SJSA1 (cell line): Measurements from ENCODE around the gene FGD3. TPM values are rescaled to one million over a fixed set of nuclear protein-coding genes. Genes with fewer than 3 reads are reported as not detected.

Source experiments
- DNase-seq, 2 experiments: peaks; one replicate each; pipeline ENCODE4 v3.0.0-alpha.2; 2015 to 2020; ENCODE audit warnings: low spot score in 2 of 2, low read depth in 1 of 2
- H3K27ac ChIP-seq: fragments of 250-450 bp; sonication (Bioruptor Pico); 2 replicates; pipeline ENCODE4 v1.5.1; 2020; ENCODE audit warnings: mild to moderate bottlenecking, moderate library complexity
- H3K27me3 ChIP-seq: fragments of 250-450 bp; sonication (Bioruptor Pico); replicated peaks from 2 replicates; pipeline ENCODE4 v1.5.1; 2020; ENCODE audit warnings: mild to moderate bottlenecking, moderate library complexity
- H3K36me3 ChIP-seq: fragments of 250-450 bp; sonication (Bioruptor Pico); 2 replicates; pipeline ENCODE4 v1.5.1; 2020; ENCODE audit warnings: mild to moderate bottlenecking
- H3K4me1 ChIP-seq: fragments of 250-450 bp; sonication (Bioruptor Pico); replicated peaks from 2 replicates; pipeline ENCODE4 v1.6.1; 2021; ENCODE audit warnings: mild to moderate bottlenecking
- H3K4me3 ChIP-seq: fragments of 250-450 bp; sonication (Bioruptor Pico); 2 replicates; pipeline ENCODE4 v1.5.1; 2020; ENCODE audit warnings: mild to moderate bottlenecking
- H3K9me3 ChIP-seq: fragments of 250-450 bp; sonication (Bioruptor Pico); replicated peaks from 2 replicates; pipeline ENCODE4 v1.5.1; 2020; ENCODE audit warnings: mild to moderate bottlenecking
- total RNA-seq: library from RNA; depleted of rRNA; stranded (reverse); fragments of >200 nt; shearing (Covaris generic); gene quantifications from 2 replicates; pipeline ENCODE4 v1.2.3, GENCODE V29; 2014

The FGD3 gene
- total RNA-seq, 1 experiment from 2014 or later = not detected

GRCh38 chr9:93040409-93040808 is 93.1 kb downstream of the FGD3 start:
- no peaks in the 10 kb centered on the region for H3K9me3 ChIP-seq
- no peak overlapping the region for H3K27ac ChIP-seq

GRCh38 chr9:93041108-93041802 is 93.9 kb downstream of the FGD3 start:
- no peak for DNase-seq
- H3K9me3 ChIP-seq = no peaks in the 10 kb centered on the region
- H3K36me3 ChIP-seq = no peaks in the 10 kb centered on the region
- no peaks in the 10 kb centered on the region for H3K4me1 ChIP-seq
- H3K4me3 ChIP-seq = no peak overlapping the region
- H3K27me3 ChIP-seq = no peaks in the 10 kb centered on the region
- no peak overlapping the region for H3K27ac ChIP-seq

More at GRCh38 chr9:93040409-93040808, 93.1 kb downstream of the FGD3 start:
- DNase-seq = no peak
- Histone ChIP-seq H3K36me3 (no peaks in the 10 kb centered on the region), H3K4me1 (no peaks in the 10 kb centered on the region), H3K4me3 (no peak overlapping the region), H3K27me3 (no peaks in the 10 kb centered on the region)

GRCh38 chr9:93043122-93043521 is 95.8 kb downstream of the FGD3 start:
- no peaks in the 10 kb centered on the region for H3K9me3 ChIP-seq
- H3K27me3 ChIP-seq = no peaks in the 10 kb centered on the region
- H3K4me1 ChIP-seq = no peaks in the 10 kb centered on the region
- H3K4me3 ChIP-seq = no peak overlapping the region
- H3K27ac ChIP-seq = no peak overlapping the region
- H3K36me3 ChIP-seq = no peaks in the 10 kb centered on the region
- DNase-seq = no peak

- Histone ChIP-seq H3K9me3 (no peaks in the 10 kb centered on the region), H3K4me3 (no peak overlapping the region), H3K27me3 (no peaks in the 10 kb centered on the region), H3K27ac (no peak overlapping the region), H3K36me3 (no peaks in the 10 kb centered on the region), H3K4me1 (no peaks in the 10 kb centered on the region)
- no peak for DNase-seq
Observed at GRCh38 chr9:93045521-93045920, 98.2 kb downstream of the FGD3 start.

- Histone ChIP-seq H3K27ac (no peak overlapping the region), H3K27me3 (no peaks in the 10 kb centered on the region), H3K36me3 (no peaks in the 10 kb centered on the region), H3K4me1 (no peaks in the 10 kb centered on the region), H3K4me3 (no peak overlapping the region), H3K9me3 (no peaks in the 10 kb centered on the region)
- DNase-seq = no peak
Observed at GRCh38 chr9:93048566-93049448, 101.5 kb downstream of the FGD3 start.

GRCh38 chr9:93049491-93049890 is 102.2 kb downstream of the FGD3 start:
- H3K27me3 ChIP-seq = no peaks in the 10 kb centered on the region
- no peak overlapping the region for H3K27ac ChIP-seq
- no peak for DNase-seq
- H3K4me1 ChIP-seq = no peaks in the 10 kb centered on the region
- no peaks in the 10 kb centered on the region for H3K9me3 ChIP-seq
- no peak overlapping the region for H3K4me3 ChIP-seq
- H3K36me3 ChIP-seq = no peaks in the 10 kb centered on the region

GRCh38 chr9:93050231-93050630 is 102.9 kb downstream of the FGD3 start:
- no peak overlapping the region for H3K27ac ChIP-seq
- H3K36me3 ChIP-seq = no peaks in the 10 kb centered on the region
- no peaks in the 10 kb centered on the region for H3K9me3 ChIP-seq
- no peaks in the 10 kb centered on the region for H3K4me1 ChIP-seq
- no peak for DNase-seq
- H3K4me3 ChIP-seq = no peak overlapping the region
- H3K27me3 ChIP-seq = no peaks in the 10 kb centered on the region

- Histone ChIP-seq H3K27me3 (no peaks in the 10 kb centered on the region), H3K4me1 (no peaks in the 10 kb centered on the region), H3K27ac (no peak overlapping the region), H3K9me3 (no peaks in the 10 kb centered on the region), H3K4me3 (no peak overlapping the region), H3K36me3 (no peaks in the 10 kb centered on the region)
- DNase-seq = no peak
Observed at GRCh38 chr9:93051680-93052089, 104.4 kb downstream of the FGD3 start.

- Histone ChIP-seq H3K9me3 (no peaks in the 10 kb centered on the region), H3K27ac (no peak overlapping the region), H3K4me3 (no peak overlapping the region), H3K4me1 (no peaks in the 10 kb centered on the region), H3K27me3 (no peaks in the 10 kb centered on the region), H3K36me3 (no peaks in the 10 kb centered on the region)
- DNase-seq = no peak
Observed at GRCh38 chr9:93052791-93053540, 105.6 kb downstream of the FGD3 start.

- no peaks in the 10 kb centered on the region for H3K36me3 ChIP-seq
- H3K9me3 ChIP-seq = no peaks in the 10 kb centered on the region
- no peak overlapping the region for H3K4me3 ChIP-seq
- no peaks in the 10 kb centered on the region for H3K4me1 ChIP-seq
- no peaks in the 10 kb centered on the region for H3K27me3 ChIP-seq
- H3K27ac ChIP-seq = no peak overlapping the region
- no peak for DNase-seq
Observed at GRCh38 chr9:93053781-93054331, 106.5 kb downstream of the FGD3 start.

GRCh38 chr9:93054758-93055704 is 107.7 kb downstream of the FGD3 start:
- no peak for DNase-seq
- no peak overlapping the region for H3K4me3 ChIP-seq
- no peaks in the 10 kb centered on the region for H3K4me1 ChIP-seq
- no peaks in the 10 kb centered on the region for H3K27me3 ChIP-seq
- no peak overlapping the region for H3K27ac ChIP-seq
- no peaks in the 10 kb centered on the region for H3K36me3 ChIP-seq
- no peaks in the 10 kb centered on the region for H3K9me3 ChIP-seq

GRCh38 chr9:93057042-93057702 is 109.8 kb downstream of the FGD3 start:
- Histone ChIP-seq H3K36me3 (no peaks in the 10 kb centered on the region), H3K4me3 (no peak overlapping the region), H3K9me3 (no peaks in the 10 kb centered on the region), H3K27me3 (no peaks in the 10 kb centered on the region), H3K27ac (no peak overlapping the region), H3K4me1 (no peaks in the 10 kb centered on the region)
- no peak for DNase-seq
